Measurements from ENCODE around the gene ADGRE3.
A peak's percentile ranks its signal among the peaks of the same experiment; 100 is the strongest.
"Not testable (repeated sequence)": the region's sequence is repeated elsewhere in the genome, so short reads cannot be mapped to it uniquely, and the experiment has no call there.

Gene ADGRE3

DNA sequence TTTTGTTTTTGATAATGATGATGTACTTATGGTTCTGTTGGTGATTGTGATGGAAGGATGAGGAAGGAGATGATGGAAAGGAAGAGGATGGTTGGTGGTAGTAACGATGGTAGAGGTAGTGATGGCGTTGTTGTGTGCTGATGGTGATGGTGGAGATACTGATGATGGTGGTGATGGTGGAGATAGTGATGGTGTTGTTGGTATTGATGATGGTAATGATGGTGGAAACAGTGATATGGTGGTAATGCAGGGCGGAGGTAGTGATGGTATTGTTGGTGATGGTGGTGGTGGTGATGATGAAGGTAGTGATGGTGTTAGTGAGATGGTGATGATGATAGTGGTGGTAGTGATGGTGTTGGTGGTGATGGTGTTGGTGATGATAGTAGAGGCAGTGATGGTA is 79.1 kb downstream of the ADGRE3 start:
- DNase-seq (ENCODE audit: low read depth): no peak

DNA sequence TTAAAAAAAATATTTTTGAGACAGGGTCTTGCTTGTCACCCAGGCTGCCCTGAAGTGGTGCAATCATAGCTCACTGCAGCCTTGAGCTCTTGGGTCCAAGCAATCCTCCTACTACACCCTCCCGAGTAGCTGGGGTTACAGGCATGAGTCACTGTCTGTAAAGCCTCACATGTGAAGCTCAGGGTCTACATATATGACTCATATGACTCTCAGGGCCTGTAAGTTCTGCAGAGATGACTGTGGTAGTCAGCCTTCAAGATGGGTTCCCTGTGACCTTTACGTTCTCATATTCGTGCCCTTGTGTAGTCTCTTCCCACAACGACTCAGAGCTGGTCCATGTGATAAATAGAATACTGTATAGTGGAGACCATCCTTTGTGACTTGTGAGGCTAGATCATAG is 85.2 kb downstream of the ADGRE3 start:
- DNase-seq (ENCODE audit: low read depth): peak; percentile 28

DNA sequence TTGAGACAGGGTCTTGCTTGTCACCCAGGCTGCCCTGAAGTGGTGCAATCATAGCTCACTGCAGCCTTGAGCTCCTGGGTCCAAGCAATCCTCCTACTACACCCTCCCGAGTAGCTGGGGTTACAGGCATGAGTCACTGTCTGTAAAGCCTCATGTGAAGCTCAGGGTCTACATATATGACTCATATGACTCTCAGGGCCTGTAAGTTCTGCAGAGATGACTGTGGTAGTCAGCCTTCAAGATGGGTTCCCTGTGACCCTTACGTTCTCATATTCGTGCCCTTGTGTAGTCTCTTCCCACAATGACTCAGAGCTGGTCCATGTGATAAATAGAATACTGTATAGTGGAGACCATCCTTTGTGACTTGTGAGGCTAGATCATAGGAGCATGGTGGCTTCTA is 89.5 kb downstream of the ADGRE3 start:
- peak; percentile 83 for DNase-seq (ENCODE audit: low read depth)

DNA sequence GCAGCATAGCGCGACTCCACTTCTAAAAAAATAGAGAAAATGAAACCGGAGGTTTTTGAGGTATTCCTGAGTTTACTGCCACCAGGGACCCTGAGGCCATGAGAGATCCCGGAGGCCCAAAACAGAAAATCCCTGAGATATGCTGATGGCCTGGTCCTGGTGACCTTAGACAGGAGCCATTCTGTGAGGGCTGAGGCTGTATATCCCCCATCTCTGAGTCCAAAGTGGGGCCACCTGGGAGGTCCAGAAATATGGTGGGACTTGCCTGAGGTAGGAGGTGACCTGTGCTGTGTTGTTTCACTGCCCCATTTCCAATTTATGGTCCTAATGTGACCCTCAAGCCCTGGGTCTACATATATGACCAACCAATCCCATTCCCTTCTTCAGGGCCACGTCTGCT is 90.3 kb downstream of the ADGRE3 start:
- not testable (repeated sequence) for DNase-seq (ENCODE audit: low read depth)

DNA sequence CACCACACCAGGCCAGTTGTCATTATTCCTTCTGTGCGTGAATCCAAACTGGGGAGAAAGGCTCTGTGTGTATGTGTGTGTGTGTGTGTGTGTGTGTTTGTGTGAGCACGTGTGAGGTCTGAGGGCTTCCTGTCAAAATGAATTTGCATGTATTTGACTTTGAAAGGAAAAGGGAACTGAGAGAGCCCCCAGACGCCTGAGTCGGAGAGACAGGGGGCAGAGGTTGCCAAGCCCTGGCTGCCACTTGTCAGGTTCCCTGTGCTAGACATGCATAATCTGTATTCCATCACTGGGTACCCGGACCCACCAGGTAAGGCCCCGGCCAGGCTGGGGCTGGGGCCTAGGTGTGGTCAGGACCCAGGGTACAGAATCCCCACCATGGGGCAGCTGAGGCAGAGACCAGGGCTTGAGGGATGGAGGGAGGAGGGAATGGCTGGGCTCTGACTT is 91.7 kb downstream of the ADGRE3 start, which contains the start of gene CLEC17A:
TSS of gene CLEC17A (plus strand) at position 191 of the 447 bp plus-strand sequence. CDS start at position 268, 77 bp downstream.
- no peak for DNase-seq (ENCODE audit: low read depth)

DNA sequence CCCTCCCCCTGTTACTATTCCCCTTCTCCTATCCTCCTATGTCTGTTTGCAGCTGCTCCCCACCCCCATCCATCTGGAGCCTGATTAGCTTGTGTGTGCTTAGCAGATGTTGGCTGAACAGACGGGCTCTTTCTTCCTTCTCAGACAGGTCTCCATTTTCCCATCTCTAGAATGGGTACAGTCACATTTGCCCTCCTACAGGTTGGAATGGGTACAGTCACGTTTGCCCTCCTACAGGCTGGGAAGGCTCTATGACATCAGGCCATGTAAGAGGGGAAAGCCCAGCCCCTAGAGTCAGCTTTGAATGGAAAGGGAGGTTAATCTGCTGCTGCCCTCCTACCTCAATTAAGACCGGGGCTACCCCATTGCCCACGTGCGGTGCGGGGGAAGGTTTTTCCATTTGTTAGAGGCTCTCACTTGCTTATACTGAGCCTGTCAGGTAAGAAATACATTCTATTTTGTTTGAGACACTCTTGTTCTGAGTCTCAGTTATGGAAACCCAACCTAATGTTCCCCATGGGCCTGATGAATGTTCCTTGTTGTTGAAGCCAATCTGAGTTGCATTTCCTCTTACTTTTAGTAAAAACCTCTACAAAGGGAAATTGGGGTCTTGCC is 93.9 kb downstream of the ADGRE3 start:
- DNase-seq (ENCODE audit: low read depth): no peak

DNA sequence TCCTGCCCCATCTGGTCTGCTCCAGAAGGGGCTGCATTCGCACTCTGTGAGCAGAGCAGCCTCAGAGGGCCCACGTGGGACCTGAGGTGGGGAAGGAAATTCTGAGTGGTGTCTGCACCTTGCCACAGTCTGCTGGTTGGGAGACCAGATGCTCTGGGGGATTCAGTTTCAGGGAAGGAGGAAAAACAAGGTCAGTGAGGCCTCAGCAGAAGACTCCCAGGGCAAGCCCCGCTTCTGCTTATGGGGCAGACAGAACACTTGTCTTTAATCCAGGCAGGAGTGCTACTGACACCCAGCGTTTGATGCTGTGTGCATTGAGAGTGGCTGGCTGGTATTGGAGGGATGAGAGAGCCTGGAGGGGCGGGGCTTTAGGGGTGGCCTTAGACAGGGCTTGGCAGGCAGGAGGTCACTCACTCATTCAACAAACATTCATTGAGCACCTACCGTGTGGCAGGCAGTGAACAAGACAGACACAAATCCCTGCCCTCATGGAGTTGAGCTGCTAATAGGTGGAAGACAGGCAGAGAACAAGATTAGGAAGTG is 96.7 kb downstream of the ADGRE3 start:
- no peak for DNase-seq (ENCODE audit: low read depth)

DNA sequence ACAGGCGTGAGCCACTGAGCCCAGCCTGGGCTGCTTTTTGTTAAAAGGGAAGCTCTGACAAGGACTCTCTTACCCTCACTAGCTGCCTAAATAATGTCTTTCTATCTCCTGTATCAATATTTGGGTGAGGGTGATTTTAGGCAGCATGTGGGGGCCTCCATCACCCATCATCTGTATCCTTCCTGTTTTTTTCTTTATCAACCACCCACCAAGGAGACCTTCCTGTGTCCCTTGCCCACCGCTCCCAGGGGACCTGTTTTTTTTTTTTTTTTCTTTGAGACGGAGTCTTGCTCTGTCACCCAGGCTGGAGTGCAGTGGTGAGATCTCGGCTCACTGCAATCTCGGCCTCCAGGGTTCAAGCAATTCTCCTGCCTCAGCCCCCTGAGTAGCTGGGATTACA is 97.4 kb downstream of the ADGRE3 start:
- DNase-seq (ENCODE audit: low read depth): no peak

DNA sequence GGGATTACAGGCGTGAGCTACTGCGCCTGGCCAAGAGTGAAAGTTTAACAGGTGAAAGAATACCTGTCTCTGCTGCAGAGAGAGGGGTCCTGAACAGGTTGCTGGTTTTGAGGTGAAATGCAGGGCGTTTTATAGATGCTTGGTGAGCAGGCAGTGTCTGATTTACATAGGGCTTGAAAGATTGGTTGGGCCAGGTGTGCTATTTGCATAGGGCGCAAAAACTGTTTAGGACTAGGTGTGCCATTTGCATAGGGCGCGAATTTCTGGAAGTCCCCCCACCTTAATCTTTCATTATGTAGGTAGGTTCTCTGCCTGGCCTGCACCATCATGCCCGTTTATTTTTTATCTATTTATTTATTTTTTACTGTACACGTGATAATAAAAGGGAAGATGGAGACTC is 98.3 kb downstream of the ADGRE3 start:
- no peak for DNase-seq (ENCODE audit: low read depth)

DNA sequence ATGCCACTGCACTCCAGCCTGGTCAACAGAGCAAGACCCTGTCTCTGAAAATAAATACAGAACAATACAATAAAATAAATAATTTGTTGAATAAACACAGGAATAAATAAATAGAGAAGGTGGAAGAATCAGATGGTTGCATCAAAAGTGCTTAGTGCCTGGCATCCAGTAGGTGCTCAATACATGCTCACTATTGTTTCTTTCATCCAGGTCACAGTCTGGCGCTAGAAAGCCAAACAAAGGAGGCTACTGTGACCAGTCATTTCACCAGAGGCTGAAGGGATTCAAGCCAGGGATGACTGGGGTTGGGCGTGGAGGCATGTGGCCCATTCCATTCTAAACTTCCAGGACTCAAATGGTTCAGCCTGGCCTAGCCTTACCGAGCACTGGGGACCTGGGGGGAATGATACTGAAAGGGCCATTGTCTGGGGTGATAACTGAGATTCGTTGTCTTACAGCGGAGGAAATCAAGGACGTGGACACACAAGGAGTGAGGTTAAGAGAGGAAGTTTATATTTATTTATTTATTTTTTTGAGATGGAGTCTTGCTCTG is 99.1 kb downstream of the ADGRE3 start:
- DNase-seq (ENCODE audit: low read depth): no peak

DNA sequence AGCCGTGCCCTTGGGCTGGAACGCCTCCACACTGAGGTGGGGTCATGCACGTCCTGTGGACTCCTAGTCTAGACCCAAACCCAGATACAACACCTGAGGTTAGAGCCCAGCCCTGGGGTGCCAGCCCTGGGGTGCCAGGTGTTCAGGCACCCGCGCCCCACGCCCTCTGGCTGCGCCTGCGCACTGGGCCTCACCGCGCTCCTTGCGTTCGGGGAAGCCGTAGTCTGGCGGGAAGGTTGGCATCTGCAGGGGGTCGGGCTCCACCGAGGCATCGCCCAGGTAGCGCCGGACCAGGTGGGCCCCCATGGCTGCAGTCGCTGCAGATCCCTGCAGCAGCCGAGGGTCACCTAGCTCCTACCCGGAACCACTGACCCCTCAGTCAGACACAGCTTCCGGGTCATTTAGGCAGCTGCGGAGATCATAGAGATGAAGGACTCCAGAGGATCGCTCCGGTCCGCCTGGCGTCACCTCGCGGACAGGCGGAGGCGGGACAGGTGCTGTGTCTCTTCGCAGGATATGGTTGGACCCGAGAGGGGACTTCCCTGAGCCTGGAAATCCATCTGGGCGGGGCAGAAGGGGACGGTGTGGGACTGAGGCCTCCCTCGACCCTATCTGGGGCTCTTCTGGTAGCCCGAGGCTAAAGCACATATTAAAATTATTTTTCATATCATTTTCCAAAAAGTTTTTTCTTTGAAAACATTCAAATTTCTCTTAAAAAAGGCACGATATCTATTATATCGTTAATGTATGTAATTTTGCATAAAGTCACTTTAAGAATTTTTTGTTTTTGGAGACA is 102.8 kb downstream of the ADGRE3 start, which contains the start of gene NDUFB7:
TSS of gene NDUFB7 (minus strand) at position 372 of the 796 bp plus-strand sequence. CDS start at position 306, 66 bp downstream.
- DNase-seq (ENCODE audit: low read depth): peak; percentile 95

DNA sequence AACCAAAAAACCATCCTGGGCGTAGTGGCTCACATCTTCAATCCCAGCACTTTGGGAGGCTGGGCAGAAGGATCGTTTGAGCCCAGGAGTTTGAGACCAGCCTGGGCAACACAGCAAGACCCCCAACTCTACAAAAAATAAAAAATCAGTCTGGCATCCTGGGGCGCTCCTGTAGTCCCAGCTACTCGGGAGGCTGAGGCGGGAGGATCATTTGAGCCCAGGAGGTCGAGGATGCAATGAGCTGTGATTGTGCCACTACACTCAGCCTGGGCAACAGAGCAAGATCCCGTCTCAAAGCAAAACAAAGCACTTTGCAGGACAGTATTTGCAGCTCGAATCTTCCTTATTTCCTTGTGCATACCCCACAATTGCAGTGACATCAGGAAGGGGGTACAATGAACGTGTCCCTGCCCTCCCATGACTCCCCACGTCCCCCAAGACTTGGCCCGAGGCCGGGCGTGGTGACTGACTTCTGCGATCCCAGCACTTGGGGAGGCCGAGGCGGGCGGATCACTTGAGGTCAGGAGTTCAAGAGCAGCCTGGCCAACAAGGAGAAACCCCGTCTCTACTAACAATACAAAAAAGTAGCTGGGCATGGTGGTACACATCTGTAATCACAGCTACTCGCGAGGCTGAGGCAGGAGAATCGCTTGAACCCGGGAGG is 103.6 kb downstream of the ADGRE3 start:
- no peak for DNase-seq (ENCODE audit: low read depth)
